ENCODE data around the gene AXIN2.

AXIN2 gene

DNA sequence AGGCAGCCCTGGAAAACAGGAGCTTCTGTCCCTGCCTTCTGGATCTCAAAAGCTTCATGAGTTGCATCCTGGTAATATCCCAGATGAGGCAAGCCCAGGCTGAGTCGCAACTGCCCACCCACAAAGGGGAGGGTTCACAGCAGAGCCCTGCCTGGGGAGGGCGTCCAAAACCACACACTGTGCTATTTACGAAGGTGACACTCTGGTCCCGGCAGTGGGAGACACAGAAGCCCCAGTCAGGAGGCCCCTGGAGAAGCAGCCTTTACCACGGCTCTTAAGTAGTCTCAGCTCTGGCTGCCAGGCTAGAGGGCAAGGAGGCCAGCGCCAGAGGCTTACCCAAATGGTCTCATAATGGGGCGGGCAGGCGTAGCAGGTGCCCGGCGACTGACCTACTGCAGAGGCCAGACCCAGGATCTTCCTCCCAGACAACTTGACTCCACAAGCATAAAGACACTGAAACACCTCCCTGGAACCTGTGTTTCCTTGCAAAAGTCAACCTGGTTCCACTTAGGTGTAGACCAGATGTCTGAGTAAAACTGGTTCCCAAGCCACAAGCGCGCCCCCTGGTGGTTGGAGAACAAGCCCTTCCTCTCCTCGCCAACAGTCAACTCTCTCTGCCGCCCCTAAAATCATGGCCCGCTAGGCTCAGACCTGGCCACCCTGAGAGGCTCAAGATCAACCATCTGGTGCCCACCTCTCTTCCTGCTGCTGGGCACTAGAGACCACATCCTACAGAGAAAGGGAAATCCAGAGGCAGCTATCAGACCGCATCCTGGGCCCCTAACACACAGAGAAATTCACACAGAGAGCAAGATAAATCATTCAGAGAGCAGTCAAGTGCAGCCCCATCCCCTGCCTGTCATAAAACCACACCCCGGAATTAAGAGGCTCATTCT is 5.2 kb downstream of the AXIN2 start:
- peak; percentile 86 to 91 (median 91) for DNase-seq (ENCODE audit: low read depth in 3 of 3)

DNA sequence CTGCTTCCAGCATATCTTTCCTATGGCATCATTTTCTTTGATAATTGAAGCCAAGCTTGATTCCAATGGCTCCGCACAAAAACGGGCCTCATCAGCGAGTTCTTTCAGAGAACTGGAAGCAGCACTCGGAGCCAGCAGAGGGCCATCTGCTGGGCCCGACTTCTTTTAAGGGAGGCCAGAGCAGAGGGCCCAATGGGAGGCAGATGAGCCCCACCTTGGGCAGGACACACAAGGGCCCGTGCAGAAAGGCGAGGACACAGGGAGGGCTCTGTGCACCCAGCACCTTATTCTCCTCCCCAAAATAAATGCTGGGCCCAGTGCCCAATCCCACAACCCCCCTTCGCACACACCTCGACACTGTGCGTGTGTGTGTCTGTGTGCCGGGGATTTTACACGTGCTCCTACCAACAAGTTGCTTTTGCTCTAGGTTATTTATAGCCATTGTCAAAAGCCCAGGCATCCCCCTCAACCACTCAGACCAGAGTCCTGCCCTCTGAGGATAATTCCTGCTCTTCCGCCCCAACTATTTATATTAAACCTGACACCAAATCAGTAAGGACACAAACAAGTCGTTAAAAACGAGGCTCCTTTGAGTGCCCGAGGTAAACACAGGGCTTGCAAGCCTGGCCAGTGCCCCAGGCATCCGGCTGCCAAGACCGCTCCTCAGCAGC is 6.8 kb downstream of the AXIN2 start:
- no peak for DNase-seq (ENCODE audit: low read depth in 3 of 3)

DNA sequence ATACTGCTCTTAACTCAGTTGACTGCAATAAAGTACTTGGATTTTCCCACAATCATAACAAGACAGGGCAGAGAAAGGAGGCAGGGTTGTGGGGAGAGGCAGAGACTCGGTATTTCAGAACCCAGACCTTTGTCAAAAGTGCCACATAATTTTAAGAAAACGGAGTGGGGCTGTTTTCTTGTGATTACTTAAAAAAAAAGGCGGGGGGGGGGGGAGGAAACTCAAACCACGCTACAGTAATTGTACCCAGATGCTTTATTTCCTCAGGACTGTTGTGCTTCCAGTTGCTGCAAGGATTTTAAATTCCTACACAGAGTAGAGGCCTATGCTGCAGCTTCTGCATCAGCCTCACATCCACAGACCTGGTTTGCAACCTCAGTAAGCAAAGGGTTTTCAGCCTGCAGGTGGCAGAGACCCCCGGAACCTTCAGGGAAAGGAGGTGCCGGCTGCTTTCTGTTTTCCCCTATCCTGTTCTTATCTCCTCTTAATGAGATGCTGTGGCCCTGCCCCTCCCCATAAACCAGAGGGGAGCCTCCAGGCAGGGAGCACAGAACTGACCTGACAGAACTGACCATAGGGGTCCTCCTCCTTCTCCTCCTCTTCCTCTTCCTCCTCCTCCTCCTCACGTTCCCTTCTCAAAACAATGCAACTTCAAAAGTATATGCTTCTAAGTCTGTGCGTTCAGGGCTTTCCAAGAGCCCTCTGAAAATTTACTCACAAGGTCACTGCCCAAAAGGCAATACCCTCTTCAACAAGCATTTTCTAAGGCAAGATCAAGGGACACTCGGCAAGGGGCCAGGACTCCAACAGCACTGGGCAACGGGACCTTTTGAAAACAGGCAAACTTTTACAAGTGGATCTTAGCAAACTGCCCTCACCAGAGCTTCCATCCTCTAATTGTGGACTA is 7.5 kb downstream of the AXIN2 start:
- peak in 1 of 3 experiments; percentile 14 for DNase-seq (ENCODE audit: low read depth in 3 of 3)

DNA sequence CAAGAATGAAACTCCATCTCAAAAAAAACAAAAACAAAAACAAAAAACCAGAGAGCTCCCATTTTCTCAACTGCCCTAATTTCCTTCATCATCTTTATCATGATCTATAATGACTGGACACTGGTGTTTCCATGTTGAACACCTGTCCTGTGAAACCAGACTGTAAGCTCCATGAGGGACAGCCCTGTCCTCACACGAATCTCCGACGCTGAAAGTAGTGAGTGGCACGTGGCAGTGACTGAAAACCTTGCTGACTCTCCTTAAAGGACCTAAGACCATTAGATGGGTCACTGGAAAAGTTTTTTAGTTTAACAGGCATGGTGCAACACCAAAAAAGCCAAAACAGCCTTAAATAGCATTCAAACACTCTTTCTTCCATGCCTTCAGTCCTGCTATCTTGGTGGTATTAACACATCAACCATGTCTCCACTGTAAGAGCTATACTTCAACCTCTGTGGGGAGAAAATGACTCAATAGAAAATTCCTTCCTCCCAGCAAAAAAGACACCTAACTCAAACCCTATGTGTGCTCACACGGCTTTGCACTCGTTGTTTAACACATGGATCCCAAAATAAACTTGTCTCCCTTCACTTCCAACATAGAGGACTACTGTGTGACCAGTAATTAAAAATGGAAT is 8.3 kb downstream of the AXIN2 start:
- no peak for DNase-seq (ENCODE audit: low read depth in 3 of 3)

DNA sequence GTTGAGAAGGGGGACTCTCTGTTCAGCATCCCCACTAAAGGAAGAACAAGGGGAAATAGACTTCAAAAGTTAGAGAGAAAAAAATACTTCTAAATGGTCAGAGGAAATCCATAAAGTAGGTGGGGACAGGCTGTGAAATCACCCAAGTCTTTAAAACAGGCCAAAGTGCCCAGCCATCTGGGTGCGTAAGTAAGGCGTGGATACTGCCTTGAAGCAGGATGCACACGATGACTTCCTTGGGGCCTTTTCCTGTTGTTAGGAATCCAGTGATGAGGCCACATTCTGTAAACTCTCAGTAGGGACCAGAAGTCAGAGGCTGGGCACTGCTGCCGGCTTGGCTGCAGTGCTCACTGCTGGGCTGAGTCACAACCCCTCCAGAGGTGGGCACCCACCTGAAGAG is 9.2 kb downstream of the AXIN2 start:
- DNase-seq (ENCODE audit: low read depth in 3 of 3), result no peak

DNA sequence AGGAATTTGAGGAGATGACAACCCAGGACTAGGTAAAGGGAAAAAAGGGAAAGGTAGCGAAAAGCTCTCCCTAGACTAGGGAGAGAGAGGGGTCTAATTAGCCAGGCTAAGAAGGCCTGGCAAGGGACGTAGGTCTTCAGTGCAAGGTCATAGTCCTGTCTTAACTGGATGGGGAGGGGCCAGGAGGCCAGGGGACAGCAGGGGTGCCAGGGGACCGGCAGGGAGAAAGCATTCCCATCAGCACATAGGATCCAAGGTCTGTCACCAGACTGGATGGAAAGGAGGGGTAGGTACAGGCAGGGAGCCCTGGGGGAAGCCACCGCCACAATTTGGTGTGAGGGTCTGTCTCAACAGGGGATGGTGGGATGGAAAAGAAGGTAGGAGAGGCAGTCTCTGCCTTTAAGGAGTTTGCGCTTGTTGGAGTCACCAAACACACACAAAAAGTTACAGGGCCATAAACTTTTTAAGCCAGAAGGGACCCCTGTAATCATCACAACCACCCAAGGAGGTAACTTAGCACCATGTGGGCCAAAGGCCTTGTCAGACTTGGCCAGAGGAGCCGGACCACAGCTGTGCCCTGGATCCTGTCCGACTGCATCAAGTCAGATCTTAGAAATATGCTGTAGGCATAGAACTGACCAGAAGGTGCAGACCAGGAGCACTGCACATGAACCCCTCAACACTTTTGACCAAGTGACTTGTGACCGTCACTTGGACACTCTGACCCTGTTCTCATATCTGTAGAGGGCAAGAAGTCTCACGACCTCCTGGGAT is 10.0 kb downstream of the AXIN2 start:
- no peak for DNase-seq (ENCODE audit: low read depth in 3 of 3)

DNA sequence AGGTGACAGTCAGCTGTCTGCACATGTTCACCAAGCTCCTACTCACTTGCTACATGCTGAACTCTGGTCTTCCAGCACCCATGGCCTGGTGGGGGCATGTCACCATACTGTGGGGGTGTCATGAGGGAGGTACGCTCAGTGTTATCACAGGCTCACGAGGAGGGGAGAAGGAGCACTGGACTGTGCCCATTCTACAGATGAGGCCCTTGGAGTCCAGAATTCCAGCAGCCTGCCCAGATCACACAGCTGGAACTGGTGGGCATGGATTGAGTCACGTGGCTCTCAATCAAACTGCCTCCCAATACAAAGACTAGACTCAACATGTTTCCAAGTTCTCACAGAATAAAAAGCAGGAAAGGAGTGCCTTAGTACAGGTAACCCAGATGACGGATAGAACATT is 10.7 kb downstream of the AXIN2 start:
- DNase-seq (ENCODE audit: low read depth in 3 of 3), result no peak

DNA sequence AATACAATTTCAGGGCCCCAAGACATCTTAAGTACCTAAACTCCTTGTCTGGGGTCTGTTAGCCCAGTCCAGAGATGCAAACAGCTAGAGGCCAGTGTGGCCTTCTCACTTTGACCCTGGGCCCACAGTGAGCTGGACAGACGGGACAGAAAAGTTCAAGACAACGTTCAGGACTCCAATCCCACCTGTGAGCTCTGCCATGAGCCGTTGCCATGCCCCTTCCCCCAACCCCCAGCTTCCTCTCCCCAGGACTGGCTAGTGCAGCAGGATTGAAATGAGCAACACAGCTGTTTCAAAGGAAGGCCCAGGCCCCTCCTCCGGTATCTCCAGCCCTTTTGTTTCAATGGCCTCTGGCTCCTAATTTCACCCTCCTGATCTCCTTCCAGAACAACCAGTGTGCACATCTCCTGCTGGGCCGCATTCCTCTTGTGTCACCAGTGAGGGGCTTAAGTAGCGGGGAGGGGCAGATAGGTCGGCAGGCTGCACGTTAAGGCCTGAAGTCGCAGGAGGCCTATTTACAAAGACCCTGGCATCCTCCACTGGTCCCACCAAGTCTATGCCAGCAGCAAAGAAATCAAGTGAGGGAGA is 11.3 kb downstream of the AXIN2 start:
- DNase-seq (ENCODE audit: low read depth in 3 of 3), result no peak

DNA sequence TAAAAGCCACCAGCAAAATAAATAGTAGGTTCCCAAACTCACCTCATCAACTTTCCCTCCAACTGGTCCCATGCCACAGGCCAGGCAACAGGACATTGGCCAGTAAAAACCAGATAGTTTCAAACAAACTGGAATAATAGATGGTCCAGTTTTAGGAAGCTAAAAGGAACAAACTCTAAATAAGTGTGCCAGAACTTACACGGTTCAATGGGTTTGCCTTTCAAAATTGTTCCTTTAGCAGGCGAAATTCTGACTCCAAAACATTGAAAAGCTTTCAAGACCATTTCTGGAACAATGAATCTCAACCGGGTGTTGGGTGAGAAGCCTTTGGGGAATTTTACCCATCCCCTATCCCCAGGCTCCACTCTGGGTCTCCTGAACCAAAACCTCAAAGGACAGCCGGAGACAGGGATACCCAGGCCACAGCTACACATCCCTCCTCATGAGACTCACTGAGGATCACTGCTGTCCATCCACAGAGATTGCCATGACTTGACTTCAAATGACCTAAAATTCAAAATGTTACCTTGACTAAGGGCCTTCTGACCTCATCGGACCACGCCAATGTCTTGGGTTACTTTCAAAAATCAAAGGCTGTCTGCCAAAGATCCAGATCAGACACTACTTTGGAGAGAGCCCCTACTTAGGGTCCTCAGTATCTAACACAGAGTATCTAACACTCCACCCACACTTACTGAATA is 13.0 kb downstream of the AXIN2 start:
- no peak for DNase-seq (ENCODE audit: low read depth in 3 of 3)

DNA sequence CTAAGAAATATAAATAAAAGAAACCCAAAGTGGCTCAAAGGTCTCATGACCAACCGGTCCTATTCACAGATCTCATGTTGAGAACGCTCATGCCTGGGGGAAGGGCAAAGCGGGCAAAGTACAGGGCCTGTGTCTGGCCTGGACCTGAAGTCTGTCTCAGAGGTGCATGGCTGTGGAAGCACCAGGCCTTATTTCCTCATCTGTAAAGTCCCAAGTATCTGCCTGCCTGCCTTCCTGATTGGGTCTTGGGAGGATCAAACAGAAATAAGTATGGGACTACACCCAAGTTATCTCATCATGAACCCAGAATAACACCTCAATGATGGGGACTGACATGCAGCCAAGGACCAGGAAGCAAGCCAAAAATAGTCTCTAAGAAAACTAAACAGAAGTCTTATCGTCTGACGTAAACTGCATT is 14.2 kb downstream of the AXIN2 start:
- no peak for DNase-seq (ENCODE audit: low read depth in 3 of 3)

DNA sequence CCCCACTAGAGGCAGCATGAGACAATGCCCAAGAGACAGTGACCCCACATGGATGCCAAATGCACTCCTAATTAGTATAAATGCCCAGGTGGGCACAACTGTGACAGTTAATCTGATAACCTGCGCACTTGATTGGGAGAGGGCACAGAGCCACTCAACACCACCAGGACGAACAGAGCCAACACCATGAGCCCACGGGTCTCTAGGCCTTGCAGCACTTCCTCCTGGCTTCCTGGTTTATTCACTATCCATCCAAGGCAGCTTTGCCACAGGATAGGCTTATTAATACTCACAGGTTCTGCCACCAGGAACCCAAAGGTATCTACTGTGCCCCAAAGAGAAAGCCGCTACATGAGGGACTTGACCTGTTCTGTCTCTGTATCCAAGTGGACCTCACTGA is 14.9 kb downstream of the AXIN2 start:
- no peak for DNase-seq (ENCODE audit: low read depth in 3 of 3)

DNA sequence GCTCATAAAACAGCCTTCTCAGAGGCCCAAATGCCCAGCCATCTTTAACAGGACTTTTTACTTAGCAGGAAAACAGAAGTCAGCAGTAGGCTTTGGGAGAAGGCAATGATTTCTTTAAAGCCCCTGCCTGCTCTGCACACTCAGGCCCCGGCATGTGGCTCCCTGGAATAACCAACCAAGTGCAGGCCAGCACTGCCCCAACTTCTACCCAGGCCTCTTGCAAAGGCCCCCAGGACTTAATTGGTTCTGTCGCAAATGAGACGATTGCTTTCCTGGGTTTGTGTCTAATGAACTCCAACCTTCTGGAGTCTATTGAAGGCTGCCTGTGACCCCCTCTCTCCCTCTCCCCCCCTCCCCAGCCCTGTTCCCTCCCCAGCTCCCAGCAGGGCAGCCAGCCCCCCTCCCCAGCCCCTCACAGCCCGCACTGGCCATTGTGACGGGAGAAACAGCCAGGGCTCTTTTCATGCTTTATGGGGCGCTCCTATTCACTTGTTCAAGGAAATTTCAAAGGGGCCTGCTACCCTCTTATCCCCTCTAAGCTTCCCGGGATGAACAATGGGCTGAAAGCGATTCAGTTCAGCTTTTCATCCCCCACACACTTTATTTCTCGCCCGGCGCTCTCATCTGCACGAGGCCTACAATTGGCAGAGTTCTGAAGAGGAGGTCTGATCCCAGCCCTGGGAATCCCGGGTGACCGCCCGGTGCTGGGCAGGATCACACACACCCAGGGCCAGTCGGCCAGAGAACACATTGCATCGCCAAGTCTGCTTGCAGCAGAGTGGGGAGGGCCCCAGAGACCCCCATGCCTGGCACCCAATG is 15.5 kb downstream of the AXIN2 start:
- no peak for DNase-seq (ENCODE audit: low read depth in 3 of 3)

DNA sequence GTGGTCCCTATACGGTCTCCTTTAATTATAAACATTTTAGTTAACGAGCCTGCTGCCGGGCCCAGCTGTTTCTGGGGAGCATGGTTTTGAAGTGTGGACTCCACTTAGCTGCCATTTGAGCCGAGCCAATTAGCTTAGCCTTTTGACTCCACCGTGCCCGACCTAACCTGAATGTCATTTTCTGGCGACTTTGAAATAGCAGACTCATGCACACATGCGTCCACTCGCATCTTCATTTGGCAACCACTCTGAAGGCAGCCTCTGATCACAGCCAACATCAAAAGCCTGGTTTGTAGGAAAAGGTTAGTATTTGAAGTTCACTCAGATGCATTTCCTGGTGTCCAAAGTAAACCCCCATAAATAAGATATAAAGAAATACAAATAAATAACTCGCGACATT is 16.8 kb downstream of the AXIN2 start:
- no peak for DNase-seq (ENCODE audit: low read depth in 3 of 3)

DNA sequence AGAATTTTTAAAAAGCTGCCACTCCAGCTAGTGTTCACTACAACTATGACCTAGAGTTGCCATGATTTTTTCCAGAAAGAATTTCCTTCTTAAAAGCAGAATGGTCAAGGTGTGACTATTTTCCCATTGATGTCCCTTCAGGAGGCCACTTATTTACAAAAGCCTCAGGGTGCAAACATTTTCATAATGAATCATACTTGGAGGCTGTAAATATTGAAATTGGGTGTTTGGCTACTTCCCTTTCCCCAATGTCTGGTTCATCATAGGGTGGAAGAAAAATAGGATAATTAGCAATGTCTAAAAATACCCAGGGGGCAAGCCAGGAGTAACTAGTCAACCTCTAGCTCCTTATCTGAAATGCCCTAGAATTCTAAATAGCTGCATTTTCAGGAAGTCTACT is 18.8 kb downstream of the AXIN2 start:
- no peak for DNase-seq (ENCODE audit: low read depth in 3 of 3)

DNA sequence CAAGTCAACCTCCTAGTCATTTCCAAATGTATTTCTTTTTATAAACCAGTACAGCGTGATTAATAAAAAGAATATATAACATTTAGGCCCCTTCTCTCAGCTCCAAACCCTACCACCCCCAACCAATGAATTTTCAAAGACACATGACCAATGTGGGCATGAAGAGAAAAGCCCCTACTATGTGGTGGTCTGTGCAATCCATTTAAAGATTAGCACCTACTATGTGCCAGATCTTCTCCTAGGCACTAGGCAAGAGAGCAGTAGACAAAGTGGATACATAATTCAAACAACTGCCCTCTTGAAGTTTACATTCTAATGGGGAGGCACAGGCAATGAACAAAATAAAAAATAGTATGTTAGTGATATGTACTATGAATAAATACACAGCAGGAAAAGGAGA is 19.4 kb downstream of the AXIN2 start:
- no peak for DNase-seq (ENCODE audit: low read depth in 3 of 3)

DNA sequence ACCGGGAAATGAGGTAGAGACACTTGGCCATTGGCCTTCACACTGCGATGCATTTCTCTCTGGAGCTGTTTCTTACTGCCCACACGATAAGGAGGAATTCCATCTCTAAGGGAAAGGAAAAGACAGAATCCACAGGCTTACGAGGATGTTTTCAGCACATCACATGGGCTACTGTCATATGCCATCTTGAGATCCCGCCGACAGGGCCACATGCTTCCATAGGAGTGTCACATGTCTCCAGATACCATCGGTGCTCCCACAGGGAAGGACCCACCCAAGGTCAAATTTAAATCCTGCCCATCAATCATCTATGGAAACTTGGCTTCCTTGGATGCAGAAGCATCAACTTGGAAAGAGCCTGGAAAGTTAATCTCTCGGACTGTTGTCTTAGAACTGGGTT is 20.0 kb downstream of the AXIN2 start:
- no peak for DNase-seq (ENCODE audit: low read depth in 3 of 3)

DNA sequence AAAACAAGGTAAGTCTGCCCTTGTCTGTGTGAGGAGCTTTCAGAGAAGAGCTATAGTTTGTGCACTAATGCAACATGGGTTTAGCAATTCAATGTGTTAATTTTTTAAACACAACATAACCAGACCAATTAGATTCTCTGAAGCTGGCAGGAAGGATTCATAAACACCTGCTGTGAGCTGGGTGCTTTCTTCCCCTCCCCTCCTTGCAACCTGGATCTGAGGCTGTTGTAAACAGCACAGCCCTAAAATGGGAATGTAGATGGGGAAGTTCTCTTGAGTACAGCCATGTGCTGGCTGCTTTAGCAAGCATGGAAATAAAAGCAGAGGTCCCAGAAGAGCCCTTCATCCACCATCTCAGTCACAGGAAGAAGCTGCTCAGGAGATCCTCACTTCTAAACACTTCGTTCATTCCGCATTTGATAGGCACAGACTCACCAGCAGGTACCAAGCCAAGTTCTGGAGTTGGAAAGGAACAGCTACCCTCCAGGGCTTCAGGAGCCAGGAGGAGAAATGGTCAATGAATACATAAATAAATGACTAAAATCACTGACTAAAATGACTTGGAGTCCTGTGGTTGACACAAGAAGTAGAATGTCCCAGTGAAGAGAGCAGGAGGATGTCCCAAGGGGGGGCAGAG is 21.7 kb downstream of the AXIN2 start:
- DNase-seq (ENCODE audit: low read depth in 3 of 3), result no peak

DNA sequence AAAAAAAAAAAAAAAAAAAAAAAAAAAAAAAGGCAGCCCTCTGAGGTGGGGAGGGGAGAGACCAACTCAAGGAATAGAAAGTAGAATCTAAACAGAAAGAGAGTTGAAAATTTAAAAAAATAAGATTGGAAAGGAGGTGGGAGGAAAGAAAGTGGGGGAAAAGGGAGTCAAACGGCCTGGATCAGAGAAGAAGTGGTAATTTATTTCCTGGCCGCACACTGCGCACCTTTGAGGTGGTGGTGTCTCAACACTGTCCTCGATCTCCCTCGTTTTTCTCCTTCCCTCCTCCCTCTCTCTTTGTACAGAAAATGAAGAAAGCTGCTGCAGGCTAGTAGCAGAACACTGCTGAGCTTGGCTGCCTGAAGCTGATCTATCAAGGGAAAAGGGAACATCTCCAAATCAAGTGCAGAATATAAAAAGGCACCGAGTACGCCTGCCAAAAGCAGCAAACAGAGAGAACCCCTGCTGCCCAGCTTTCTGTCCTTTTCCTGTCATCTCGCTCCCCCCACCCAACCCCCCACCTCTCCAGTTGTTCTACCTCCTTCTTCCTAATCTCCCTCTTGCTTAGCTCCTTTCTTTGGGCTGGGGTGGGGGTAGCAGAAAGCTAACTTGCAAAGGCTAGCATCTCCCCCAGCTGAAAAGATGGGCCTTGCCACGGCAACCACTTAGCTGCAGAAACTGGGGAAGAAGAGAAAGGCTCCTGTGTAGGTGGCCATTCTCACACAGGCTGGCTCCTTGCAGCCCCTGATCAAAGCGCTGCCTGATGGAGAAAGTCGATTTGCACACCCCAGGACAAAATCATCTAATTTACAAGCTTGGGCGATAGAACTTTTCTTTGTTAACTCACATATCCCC is 22.5 kb downstream of the AXIN2 start:
- no peak for DNase-seq (ENCODE audit: low read depth in 3 of 3)

Measured in stimulated activated CD4-positive, alpha-beta T cell treated with anti-CD3 and anti-CD28 coated beads, TNF-alpha, amount 100 ng/mL, for 24 hours (primary cell).